22Rv1 (cell line): Measurements from ENCODE around the gene C1orf122.

Source experiments
- CTCF ChIP-seq: fragments of 450-650 bp; IDR thresholded peaks from 2 replicates; pipeline ENCODE4 v1.5.1; 2017; ENCODE audit warnings: mild to moderate bottlenecking
- ZFX ChIP-seq: fragments of 450-650 bp; IDR thresholded peaks from 2 replicates; pipeline ENCODE4 v1.6.1; 2017; ENCODE audit warnings: antibody characterized with exemption, borderline replicate concordance

GRCh38 chr1:37844536-37844935 is 36.9 kb downstream of the C1orf122 start:
- TF ChIP-seq CTCF = no peak
- no peak for TF ChIP-seq ZFX
